DND-41 (cell line): ENCODE measurements around the gene SLC1A2.

Source experiments
- ATAC-seq: fragments of 200-7000 bp; cut with Tn5 transposase; 3 replicates; pipeline ENCODE4 v1.9.1; 2021; ENCODE audit warnings: low read depth; ENCODE audit not compliant: insufficient read depth
- DNase-seq: peaks from one replicate; pipeline ENCODE4 v3.0.0-alpha.2; 2020
- H2AFZ ChIP-seq: 2 replicates; pipeline ENCODE4 v1.6.0; 2012; ENCODE audit warnings: low read depth, low read length
- H3K27ac ChIP-seq: 2 replicates; pipeline ENCODE4 v1.5.1; 2012; ENCODE audit warnings: low read length, inconsistent platforms
- H3K27me3 ChIP-seq: fragments of 200-600 bp; sonication (generic); 2 replicates; pipeline ENCODE4 v1.6.0; 2012; ENCODE audit warnings: low read length, mild to moderate bottlenecking, inconsistent platforms; ENCODE audit not compliant: insufficient read depth, poor library complexity
- H3K36me3 ChIP-seq: 2 replicates; pipeline ENCODE4 v1.5.1; 2012; ENCODE audit warnings: low read length, inconsistent platforms; ENCODE audit not compliant: insufficient read depth
- H3K4me1 ChIP-seq: 2 replicates; pipeline ENCODE4 v1.5.1; 2012; ENCODE audit warnings: mild to moderate bottlenecking, low read length; ENCODE audit not compliant: insufficient read depth
- H3K4me2 ChIP-seq: 2 replicates; pipeline ENCODE4 v1.6.0; 2012; ENCODE audit warnings: mild to moderate bottlenecking, moderate library complexity, low read length, inconsistent platforms; ENCODE audit not compliant: insufficient read depth
- H3K4me3 ChIP-seq, 2 experiments: fragments of 200-600 bp in 1 of 2; shearing (Covaris generic) in 1 of 2; 2 replicates each; pipeline ENCODE4 v1.5.1; 2012 to 2016; ENCODE audit warnings: inconsistent platforms in 2 of 2, low read length in 2 of 2, mild to moderate bottlenecking in 2 of 2, low read depth in 1 of 2, moderate library complexity in 1 of 2
- H3K79me2 ChIP-seq: 2 replicates; pipeline ENCODE4 v1.6.0; 2012; ENCODE audit warnings: low read length, inconsistent platforms; ENCODE audit not compliant: insufficient read depth
- H3K9ac ChIP-seq: 2 replicates; pipeline ENCODE4 v1.6.0; 2012; ENCODE audit warnings: low read depth, mild to moderate bottlenecking, inconsistent platforms, low read length, moderate library complexity
- H3K9me3 ChIP-seq: 2 replicates; pipeline ENCODE4 v1.5.1; 2012; ENCODE audit warnings: low read length, moderate library complexity, mild to moderate bottlenecking, inconsistent platforms; ENCODE audit not compliant: insufficient read depth, severe bottlenecking
- H4K20me1 ChIP-seq: 2 replicates; pipeline ENCODE4 v1.6.0; 2012; ENCODE audit warnings: low read length; ENCODE audit not compliant: insufficient read depth
- EZH2 ChIP-seq: IDR thresholded peaks from 3 replicates; pipeline ENCODE4 v1.6.1; 2012; ENCODE audit warnings: borderline replicate concordance, low read depth, mild to moderate bottlenecking, moderate library complexity, low read length, inconsistent platforms; ENCODE audit not compliant: severe bottlenecking
- TF ChIP-seq, protein P1 (sequence below): IDR thresholded peaks from 2 replicates; pipeline ENCODE4 v1.5.1; 2012; ENCODE audit warnings: borderline replicate concordance, low read length, moderate library complexity, mild to moderate bottlenecking; ENCODE audit not compliant: poor library complexity, severe bottlenecking; ENCODE audit errors: extremely low read depth

SLC1A2 gene

DNA sequence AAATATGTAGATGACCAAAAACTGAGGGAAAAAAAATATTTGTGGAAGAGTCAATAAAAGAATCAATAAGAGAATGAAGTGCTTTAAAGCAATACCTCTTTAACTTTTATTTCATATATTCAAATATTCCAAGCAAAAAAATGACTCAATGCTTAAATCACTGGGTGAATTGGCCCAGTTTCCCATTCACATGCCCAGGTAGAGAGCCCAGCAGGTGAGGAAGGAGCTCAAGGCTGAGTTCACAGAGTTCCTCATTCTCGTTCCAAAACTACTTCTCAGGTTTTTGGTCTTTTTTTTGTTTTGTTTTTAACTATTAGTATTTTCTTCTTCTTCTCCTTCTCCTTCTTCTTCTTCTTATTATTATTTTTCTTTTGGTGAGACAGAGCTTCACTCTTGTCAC, 30.2 kb downstream of the SLC1A2 start:
- no peaks in the 10 kb centered on the region for H3K79me2 ChIP-seq
- ATAC-seq (no peak), DNase-seq (no peak)
- no peak overlapping the region for H3K4me2 ChIP-seq
- no peak overlapping the region for H2AFZ ChIP-seq
- TF ChIP-seq, protein P1, sequence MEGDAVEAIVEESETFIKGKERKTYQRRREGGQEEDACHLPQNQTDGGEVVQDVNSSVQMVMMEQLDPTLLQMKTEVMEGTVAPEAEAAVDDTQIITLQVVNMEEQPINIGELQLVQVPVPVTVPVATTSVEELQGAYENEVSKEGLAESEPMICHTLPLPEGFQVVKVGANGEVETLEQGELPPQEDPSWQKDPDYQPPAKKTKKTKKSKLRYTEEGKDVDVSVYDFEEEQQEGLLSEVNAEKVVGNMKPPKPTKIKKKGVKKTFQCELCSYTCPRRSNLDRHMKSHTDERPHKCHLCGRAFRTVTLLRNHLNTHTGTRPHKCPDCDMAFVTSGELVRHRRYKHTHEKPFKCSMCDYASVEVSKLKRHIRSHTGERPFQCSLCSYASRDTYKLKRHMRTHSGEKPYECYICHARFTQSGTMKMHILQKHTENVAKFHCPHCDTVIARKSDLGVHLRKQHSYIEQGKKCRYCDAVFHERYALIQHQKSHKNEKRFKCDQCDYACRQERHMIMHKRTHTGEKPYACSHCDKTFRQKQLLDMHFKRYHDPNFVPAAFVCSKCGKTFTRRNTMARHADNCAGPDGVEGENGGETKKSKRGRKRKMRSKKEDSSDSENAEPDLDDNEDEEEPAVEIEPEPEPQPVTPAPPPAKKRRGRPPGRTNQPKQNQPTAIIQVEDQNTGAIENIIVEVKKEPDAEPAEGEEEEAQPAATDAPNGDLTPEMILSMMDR = no peak
- no peak overlapping the region for H3K27ac ChIP-seq
- no peaks in the 10 kb centered on the region for H3K9me3 ChIP-seq
- no peak overlapping the region for H3K4me3 ChIP-seq
- peaks cover 7% of the 10 kb centered on the region for H3K27me3 ChIP-seq
- H3K36me3 ChIP-seq = no peaks in the 10 kb centered on the region
- no peaks in the 10 kb centered on the region for H4K20me1 ChIP-seq
- no peaks in the 10 kb centered on the region for H3K4me1 ChIP-seq
- no peak overlapping the region for H3K9ac ChIP-seq

DNA sequence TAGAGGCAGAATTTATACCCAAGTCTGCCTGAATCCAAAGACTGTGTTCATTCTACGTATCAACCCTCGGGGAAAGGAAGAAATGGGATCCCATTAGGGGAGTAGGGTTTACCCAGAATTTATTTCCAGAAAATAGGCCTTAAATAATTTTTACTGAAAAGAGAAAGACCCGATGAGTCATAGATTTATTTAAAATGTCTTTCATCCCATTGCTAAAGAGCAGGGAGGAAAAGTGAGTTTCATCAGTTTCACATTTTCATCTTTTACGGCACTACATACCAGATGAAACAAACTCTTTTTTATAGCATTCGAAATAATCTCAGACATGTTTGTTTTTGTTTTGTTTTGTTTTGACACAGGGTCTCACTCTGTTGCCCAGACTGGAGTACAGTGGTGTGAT, 31.3 kb downstream of the SLC1A2 start:
- no peak overlapping the region for H3K4me3 ChIP-seq
- no peaks in the 10 kb centered on the region for H3K36me3 ChIP-seq
- H3K27ac ChIP-seq = no peak overlapping the region
- ATAC-seq (no peak), DNase-seq (no peak)
- no peak overlapping the region for H3K9ac ChIP-seq
- no peak overlapping the region for H2AFZ ChIP-seq
- no peaks in the 10 kb centered on the region for H3K4me1 ChIP-seq
- peaks cover 2% of the 10 kb centered on the region for H3K27me3 ChIP-seq
- H4K20me1 ChIP-seq = no peaks in the 10 kb centered on the region
- no peaks in the 10 kb centered on the region for H3K79me2 ChIP-seq
- H3K9me3 ChIP-seq = no peaks in the 10 kb centered on the region
- no peak overlapping the region for H3K4me2 ChIP-seq
- TF ChIP-seq, protein P1 = no peak
- no peak for TF ChIP-seq EZH2

DNA sequence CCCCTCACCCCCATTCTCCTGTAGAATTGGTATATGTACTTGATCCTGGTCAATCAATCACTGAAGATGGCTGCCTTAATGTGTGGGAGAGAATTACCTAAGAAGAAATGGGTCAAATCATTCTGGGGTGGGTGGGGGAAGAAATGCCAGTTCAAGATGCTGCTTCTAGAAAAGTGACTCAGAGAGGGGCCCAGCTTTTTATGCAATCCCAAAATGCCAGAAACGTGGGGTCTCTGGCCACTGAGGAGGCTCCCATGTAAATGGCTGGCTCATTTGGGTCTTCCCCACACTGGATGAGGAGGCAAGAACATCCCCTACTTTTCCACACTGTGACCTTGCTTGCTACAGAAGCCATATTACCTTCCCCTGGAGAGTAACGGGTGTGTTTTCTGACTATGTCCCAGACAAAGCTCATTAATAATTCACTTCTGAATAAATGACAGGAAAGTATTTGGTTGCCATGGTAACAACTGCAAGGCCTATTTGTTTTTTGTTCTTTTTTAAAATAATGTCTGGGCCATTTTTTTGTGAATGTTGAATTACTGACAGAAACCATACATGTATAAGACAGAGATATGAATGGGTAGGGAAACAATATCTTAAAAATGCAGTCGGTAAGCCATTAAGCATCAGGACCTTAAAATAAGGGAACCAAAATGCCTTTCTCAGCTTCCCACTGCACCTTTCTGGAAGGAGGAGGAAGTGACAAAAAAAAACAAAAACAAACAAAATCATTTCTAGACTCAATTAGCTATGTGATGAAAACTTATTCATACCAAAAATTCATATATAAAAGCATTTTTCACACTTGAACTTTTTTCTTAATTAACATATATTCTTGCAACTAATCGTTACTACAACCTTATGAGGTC, 32.0 kb downstream of the SLC1A2 start:
- Histone ChIP-seq H3K27ac (no peak overlapping the region), H3K79me2 (no peaks in the 10 kb centered on the region), H3K4me2 (no peak overlapping the region), H3K9ac (no peak overlapping the region), H3K4me3 (no peak overlapping the region), H2AFZ (no peak overlapping the region), H3K36me3 (no peaks in the 10 kb centered on the region), H3K9me3 (no peaks in the 10 kb centered on the region), H3K27me3 (no peaks in the 10 kb centered on the region), H3K4me1 (no peaks in the 10 kb centered on the region), H4K20me1 (no peaks in the 10 kb centered on the region)
- no peak for ATAC-seq
- TF ChIP-seq, protein P1 = no peak
- no peak for TF ChIP-seq EZH2
- DNase-seq = no peak
